WERI-Rb-1 (cell line): Measurements from ENCODE around the gene TMTC1.

Experiments
- DNase-seq: peaks from one replicate; pipeline ENCODE4 v3.0.0-alpha.2; 2020
- H3K27ac ChIP-seq: fragments of 250-450 bp; sonication (Bioruptor Pico); 2 replicates; pipeline ENCODE4 v1.5.1; 2020; ENCODE audit warnings: mild to moderate bottlenecking, moderate library complexity
- H3K27me3 ChIP-seq: fragments of 250-450 bp; sonication (Bioruptor Pico); 2 replicates; pipeline ENCODE4 v1.5.1; 2021; ENCODE audit warnings: mild to moderate bottlenecking, low read depth, moderate library complexity; ENCODE audit not compliant: insufficient read depth, severe bottlenecking
- H3K36me3 ChIP-seq: fragments of 250-450 bp; sonication (Bioruptor Pico); 2 replicates; pipeline ENCODE4 v1.5.1; 2020; ENCODE audit warnings: mild to moderate bottlenecking, moderate library complexity
- H3K4me3 ChIP-seq: 2 replicates; pipeline ENCODE4 v1.5.1; 2011; ENCODE audit warnings: low read depth, mild to moderate bottlenecking, control low read depth, low read length
- H3K9me3 ChIP-seq: fragments of 250-450 bp; sonication (Bioruptor Pico); 2 replicates; pipeline ENCODE4 v1.5.1; 2021; ENCODE audit warnings: mild to moderate bottlenecking, moderate library complexity; ENCODE audit not compliant: severe bottlenecking
- TF ChIP-seq, protein P1 (sequence below): IDR thresholded peaks from 2 replicates; pipeline ENCODE4 v1.5.1; 2011; ENCODE audit warnings: low read depth, mild to moderate bottlenecking, control low read depth, inconsistent platforms, low read length

Gene TMTC1

DNA sequence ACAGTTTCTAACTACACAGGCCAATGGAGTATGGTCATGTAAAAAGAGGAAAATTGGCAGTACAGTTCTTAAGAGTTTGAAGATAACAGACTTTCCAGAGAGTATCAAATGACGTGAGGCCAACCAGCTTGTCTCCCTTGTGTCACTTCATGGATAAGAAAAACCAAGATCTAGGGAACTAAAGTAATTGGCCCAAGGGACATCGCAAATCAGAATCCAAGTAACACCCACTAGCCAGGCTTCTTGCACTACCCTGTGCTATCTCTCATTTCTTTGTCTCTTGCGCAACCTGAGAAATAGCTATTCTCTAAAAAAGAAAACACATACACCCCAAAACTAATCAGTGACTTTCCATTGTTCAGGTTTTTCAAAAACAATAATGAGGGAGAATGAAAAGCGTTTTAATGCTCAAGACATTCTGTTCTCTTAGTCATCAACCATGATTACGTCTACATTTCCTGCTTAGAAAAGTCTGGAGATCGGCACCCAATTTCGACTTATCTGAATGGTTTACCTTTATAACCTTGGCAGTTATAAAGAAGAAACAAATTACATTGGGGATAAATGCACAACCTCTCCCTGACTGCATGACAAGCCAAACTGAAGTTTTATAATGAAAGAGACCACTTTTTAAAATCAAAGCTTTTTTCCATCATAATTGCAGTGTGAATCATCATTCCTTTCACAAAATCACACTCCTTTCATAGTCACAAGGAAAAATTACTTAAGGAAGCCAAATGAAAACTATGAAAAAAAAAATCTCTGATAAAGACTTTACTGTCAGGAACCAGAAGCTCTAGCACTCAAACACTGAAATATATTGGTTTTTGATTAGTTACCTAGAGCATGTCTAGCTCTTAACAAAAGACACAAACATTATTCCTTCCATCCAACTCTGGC, 42.1 kb downstream of the TMTC1 start:
- Histone ChIP-seq H3K36me3 (no peaks in the 10 kb centered on the region), H3K4me3 (no peak overlapping the region), H3K9me3 (no peaks in the 10 kb centered on the region), H3K27me3 (no peaks in the 10 kb centered on the region), H3K27ac (no peak overlapping the region)
- DNase-seq, result no peak
- TF ChIP-seq, protein P1, sequence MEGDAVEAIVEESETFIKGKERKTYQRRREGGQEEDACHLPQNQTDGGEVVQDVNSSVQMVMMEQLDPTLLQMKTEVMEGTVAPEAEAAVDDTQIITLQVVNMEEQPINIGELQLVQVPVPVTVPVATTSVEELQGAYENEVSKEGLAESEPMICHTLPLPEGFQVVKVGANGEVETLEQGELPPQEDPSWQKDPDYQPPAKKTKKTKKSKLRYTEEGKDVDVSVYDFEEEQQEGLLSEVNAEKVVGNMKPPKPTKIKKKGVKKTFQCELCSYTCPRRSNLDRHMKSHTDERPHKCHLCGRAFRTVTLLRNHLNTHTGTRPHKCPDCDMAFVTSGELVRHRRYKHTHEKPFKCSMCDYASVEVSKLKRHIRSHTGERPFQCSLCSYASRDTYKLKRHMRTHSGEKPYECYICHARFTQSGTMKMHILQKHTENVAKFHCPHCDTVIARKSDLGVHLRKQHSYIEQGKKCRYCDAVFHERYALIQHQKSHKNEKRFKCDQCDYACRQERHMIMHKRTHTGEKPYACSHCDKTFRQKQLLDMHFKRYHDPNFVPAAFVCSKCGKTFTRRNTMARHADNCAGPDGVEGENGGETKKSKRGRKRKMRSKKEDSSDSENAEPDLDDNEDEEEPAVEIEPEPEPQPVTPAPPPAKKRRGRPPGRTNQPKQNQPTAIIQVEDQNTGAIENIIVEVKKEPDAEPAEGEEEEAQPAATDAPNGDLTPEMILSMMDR, result no peak

DNA sequence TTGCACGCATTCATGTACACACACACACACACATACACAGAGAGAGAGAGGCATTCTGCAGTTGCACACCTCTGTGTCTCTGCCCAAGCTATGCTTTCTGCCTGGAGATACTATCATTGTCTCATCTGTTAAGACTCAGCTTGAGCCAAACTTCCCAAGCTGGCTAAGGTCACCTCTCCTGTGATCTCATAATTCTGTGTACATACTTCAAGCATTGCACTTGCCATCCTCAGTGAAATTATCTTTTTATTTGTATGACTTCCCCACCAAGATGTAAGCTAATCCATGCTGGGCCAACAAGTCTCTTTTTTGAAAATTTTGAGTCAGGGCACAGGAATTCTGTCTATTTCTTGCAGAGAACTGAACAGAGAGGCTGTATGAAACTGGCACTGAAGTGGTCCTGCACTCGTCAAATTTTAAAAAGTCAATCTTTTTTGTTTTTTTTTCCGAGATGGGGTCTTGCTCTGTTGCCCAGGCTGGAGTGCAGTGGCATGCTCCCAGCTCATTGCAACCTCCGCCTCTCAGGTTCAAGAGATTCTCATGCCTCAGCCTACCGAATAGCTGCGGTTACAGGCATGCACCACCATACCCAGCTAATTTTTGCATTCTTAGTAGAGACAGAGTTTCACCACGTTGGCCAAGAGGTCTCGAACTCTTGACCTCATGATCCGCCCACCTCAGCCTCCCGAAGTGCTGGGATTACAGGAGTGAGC, 44.3 kb downstream of the TMTC1 start:
- H3K36me3 ChIP-seq, result no peaks in the 10 kb centered on the region
- no peak overlapping the region for H3K4me3 ChIP-seq
- no peak for DNase-seq
- TF ChIP-seq, protein P1, result no peak
- no peaks in the 10 kb centered on the region for H3K27me3 ChIP-seq
- no peak overlapping the region for H3K27ac ChIP-seq
- H3K9me3 ChIP-seq, result no peaks in the 10 kb centered on the region

DNA sequence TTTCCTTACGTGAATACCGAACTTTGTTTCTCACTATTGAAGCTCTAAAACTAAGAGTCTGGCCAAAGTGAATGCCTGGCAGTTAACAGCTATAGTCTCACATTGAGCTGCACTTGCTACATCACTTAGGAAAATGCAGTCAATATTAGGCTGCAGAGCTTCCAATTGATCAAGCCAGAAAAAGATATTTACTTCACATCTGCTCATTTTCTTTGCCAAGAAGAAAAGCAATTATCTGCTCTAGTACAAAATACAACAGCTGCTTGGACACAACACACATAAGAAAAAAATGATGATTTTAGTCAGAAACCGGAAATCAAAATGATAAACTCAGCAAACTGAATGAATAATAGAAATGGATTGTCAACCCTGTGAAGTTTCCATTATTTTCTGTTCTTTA, 45.4 kb downstream of the TMTC1 start:
- no peak for DNase-seq
- Histone ChIP-seq H3K9me3 (no peaks in the 10 kb centered on the region), H3K36me3 (no peaks in the 10 kb centered on the region), H3K27me3 (no peaks in the 10 kb centered on the region), H3K27ac (no peak overlapping the region), H3K4me3 (no peak overlapping the region)
- TF ChIP-seq, protein P1, result no peak

DNA sequence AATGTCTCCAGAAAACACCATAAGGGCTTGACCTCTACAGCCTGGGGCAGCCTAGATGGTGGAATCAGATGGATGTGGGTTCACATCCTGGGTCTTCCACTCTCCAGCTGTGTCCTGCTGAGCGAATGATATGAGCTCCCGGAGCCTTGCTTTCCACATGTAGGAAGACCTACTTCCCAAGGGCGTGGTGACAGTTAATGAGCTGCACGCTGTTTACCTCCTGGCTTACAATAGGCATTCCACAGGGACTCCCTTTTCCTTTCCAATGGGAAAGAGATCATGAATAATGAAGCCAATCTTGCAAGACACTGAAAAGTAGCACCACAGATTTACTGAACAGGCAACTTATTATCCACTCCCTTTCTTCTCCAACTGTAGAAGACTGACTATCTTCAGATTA, 46.1 kb downstream of the TMTC1 start:
- Histone ChIP-seq H3K36me3 (no peaks in the 10 kb centered on the region), H3K4me3 (no peak overlapping the region), H3K27me3 (no peaks in the 10 kb centered on the region), H3K9me3 (no peaks in the 10 kb centered on the region), H3K27ac (no peak overlapping the region)
- TF ChIP-seq, protein P1, result no peak
- DNase-seq, result no peak

DNA sequence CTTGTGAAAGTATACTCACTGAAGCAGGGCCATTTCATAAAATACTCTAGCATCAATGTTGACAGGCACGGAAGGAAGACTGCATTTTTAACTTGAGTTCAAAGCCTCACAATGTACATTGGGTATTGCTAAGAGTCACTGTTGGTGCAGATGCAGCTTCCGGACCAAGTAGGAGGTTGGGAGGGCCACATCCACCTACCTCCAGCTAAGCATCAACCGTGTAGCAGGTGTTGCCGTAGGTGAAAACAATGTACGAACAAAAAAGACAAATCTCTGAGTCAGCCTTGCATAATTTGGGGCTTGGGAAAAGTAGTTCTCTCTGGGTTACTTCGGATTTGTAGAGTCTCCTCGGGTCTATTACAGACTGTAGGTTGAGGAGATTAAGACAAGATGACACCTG, 48.1 kb downstream of the TMTC1 start:
- Histone ChIP-seq H3K4me3 (no peak overlapping the region), H3K36me3 (no peaks in the 10 kb centered on the region)

More for the DNA sequence above, 48.1 kb downstream of the TMTC1 start:
- DNase-seq, result no peak
- Histone ChIP-seq H3K27me3 (no peaks in the 10 kb centered on the region), H3K27ac (no peak overlapping the region), H3K9me3 (no peaks in the 10 kb centered on the region)
- TF ChIP-seq, protein P1, result no peak
